RKO (cell line): Measurements from ENCODE around the gene DAPK2.

ENCODE experiments used
- DNase-seq: peaks from one replicate; pipeline ENCODE4 v3.0.0-alpha.2; 2016; ENCODE audit warnings: low spot score

Gene DAPK2

DNA sequence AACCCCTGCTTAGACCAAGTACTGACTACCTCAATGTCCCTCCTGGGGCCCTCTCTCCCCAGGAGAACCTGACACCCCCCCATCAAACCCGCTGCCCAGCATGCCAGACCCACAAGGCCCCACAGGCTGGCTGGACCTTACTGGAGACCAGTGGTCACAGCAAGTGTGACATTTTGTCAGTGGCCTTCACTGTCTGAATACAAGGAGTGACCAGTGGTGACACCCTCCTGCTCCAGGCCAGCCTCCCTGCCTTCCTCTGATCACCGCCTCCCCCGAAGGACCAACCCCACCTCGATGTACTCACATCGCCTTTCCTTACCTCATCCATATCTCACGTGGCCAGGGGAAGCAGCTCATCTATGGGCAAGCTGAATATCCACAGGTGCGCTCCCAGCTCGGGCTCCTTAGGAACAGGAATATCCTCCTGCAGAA, 150.5 kb downstream of the DAPK2 start:
- DNase-seq: no peak

DNA sequence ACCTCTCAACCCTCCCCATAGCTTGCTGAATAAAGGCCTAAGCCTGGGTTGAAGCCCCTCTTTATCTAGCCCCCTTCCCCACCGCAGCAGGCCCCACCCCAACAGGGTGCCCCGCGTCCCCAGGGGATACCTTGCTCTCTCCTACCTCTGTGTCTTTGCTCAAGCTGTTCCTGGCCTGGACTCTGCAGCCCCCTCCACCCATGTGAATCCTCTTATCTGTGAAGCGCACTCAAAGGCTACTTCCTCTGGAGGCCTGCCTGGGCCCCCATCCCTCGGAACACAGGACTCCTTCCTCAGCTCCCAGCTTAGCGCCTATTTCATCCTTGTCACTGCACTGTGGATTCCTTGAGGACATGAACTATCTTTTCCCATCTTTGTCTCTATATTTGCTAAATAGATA, 151.1 kb downstream of the DAPK2 start:
- no peak for DNase-seq

DNA sequence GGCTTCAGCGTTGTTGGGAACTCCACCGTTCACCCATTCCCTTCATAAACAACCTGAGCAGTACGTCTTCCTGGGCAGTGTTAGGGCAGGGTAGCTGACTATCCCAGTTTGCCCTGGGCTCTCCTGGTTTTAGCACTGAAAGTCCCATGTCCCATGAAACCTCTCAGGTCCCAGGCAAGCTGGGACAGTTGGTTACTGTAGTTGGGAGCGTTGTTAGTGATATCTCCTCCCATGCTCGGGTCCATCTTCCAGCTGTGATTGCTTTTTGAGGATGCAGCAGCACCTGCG, 151.7 kb downstream of the DAPK2 start:
- DNase-seq: no peak

DNA sequence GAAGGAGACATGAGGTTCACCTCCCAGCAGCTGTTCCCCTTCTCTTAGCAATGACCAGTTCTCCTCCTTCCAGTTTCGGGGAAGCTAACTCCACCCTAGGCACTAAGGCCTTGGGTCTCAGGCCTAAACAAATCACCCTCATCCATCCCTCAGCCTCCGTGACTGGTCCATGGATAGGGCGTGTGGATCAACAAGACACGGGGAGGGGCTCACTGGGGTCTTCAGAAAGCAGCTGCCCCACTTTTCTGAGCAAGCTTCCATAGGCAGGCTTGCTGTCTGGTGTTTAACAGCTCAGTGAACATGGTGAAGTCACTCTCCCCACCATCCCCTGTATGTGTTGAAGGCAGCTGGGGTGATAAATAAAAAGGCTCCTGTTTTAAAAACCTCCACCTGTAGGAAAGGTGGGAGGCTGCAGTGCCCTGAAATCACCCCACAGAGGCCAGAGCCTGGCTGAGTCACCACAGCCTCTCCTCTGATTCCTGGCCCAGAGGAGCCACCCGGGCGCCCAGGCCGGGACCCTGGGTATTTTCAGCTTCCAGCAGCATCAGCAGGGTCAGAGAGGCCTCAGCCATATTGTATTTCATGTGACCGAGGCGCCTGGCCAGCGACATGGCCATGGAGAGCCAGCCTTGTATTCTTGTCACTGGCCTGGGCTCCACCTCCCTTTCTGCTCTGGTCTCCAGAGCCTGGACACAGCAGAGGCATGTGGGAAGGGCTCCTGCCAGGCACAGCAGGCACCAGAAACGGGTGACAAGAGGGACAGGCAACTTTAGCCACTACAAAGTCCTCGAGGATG, 152.2 kb downstream of the DAPK2 start:
- DNase-seq: no peak

DNA sequence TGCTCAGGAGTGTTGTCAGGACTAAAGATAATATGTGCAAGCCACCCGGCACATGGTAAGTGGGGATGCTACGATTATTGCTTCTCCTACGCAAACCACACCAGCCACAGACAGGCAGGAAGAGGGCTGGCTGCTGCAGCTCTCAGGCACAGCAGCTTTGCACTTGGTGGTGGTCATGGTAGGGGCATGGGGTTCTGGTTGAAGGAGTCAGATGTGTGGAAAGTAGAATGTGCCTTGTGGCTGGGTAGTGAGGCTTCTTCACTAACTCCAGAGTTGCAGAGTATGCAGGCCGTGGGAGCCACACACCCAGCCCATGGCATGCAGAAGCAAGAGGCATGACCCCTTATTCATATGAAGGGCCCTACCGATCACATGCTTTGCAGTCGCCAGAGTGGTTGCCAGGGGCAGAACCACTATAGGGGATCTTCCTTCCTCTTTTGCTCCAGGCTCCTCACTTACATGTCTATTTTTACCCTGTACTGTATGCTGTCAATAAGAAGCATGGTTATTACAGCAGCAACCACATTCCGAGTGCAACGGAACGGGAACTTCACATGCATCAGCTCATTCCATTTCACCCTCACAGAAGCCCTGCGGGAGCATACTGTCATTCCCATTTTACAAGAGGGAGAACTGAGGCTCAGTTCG, 153.4 kb downstream of the DAPK2 start:
- DNase-seq: no peak

DNA sequence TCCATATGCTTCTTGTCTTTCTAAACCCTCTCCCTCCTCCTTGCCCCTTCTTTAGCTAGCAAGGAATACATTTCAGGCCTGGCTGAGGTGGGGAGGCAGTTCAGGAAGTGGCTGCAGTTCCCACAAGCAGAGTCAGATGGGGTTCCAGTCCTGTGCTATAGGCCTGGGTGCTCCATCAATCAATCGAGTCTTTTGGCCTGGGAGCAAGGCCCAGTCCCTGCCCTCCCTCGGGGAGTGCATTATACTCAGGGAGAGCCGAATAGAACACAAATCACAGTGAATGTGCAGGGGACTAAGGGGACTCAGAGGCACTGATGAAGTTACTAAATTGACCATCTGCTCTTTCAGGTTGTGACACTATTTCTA, 154.5 kb downstream of the DAPK2 start:
- DNase-seq: no peak

DNA sequence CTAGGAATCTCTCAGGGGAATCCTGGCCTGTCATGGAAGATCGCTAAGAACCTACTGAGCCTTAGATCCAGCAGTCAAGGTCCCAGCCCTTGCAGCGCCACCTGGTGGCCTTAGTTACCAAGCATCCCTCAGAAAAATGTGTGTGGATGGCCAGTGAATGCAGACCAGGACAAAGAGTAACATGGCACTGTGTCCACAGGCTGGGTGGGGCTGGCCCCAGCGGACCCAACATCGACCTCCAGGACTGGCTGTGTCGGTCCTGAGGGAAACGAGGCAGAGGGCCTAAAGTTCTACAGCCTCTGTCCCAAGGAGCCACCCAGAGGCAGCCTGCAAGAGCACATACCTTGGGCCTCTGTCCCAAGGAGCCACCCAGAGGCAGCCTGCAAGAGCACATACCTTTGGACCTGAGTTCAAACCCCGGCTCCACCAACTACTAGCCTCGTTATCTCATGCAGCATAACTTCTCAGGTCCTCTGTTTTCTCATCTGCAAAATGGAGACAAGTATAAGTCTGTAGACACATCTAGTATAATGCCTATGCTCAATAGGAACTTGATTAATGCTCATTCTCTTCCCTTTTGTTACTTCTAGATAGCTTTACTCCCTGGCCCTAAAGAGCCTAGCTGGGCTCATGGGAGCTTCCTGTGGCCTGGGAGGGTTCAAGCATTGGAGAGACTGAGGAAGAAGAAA, 155.1 kb downstream of the DAPK2 start:
- DNase-seq: peak; percentile 72

DNA sequence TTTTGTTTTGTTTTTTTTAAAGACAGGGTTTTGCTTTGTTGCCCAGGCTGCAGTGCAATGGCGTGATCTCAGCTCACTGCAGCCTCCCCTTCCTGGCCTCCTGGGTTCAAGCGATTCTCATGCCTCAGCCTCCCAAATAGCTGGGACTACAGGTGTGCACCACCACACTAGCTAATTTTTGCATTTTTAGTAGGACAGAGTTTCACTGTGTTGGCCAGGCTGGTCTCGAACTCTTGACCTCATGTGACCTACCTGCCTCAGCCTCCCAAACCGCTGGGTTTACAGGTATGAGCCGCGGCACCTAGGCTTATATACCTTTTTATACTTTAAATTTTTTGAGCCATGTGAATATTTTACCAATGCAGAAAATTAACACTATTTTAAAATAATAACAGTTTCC, 155.7 kb downstream of the DAPK2 start:
- no peak for DNase-seq

DNA sequence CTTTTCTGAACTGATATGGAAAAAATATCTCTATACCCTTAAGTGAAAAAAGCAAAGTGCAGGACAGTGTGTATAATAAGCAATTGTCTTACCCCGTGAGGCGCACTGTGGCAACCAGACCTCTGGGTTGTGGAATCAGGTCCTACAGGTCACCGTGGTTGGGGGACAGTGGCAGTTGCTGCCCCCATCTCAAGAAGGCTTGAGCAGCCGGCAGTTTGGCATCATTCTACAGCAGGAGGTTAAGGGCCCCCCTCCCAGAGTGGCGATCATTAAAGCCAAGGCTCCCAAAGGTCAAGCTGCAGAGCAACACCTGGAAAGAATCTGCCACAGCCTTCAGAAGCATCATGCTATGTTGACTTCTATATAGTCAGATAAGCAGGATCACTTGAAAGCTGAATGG, 156.5 kb downstream of the DAPK2 start:
- no peak for DNase-seq

DNA sequence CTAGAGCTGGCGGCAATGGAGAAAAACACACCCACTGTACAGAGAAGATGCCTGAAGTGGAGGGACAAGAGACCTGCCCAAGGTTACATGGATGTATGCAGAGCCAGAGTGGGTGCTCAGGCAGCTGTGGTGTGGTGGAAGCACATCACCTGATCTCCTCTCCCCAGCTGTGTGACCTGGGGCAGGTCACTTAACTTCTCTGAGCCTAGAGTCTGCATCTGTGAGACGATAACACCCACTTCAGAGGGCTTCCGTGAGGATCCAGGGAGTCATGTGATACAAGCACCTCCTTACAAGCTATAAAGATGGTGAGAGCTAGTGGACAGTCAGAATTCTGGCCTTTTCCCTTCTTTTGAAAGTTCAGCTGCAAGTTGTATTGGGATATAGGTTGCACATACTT, 157.5 kb downstream of the DAPK2 start:
- DNase-seq: no peak

DNA sequence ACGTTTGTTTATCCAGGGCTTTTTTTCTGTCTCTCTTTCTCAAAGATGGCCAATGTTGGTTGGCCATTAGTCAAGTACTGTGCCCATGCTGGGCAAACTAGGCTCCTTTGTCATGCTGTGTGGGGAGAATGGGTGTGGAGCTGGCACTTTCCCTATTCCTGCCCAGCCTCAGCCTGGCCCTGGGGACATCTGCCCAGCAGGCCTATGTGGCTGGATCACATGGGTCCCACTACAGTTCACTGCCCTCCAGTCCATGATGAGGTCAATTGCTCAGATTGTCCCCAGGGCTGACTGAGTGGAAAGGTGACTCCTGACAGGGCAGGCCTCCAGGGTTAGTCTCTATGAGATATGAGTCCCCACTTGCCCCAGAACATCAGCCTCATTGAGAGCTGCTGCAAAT, 158.1 kb downstream of the DAPK2 start:
- no peak for DNase-seq

DNA sequence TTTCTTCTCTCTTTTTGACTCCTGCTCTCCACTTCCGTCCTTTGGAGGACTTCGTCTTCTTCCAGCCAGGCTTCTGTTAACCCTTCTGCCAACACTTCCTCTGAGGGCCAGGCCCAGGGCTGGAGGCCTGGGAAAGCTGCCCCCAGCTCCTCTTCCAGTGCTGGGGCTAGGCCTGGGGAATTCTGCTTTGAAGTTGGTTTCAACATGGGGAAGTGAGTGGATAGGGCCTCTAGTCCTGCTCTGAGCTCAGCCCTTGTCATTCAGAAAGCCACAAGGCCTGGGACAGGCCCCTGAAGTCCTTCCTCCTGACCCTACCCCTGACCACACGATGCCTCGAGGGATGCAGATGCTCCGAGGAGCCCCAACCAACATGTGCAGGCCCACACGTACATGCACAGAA, 158.7 kb downstream of the DAPK2 start:
- DNase-seq: no peak

DNA sequence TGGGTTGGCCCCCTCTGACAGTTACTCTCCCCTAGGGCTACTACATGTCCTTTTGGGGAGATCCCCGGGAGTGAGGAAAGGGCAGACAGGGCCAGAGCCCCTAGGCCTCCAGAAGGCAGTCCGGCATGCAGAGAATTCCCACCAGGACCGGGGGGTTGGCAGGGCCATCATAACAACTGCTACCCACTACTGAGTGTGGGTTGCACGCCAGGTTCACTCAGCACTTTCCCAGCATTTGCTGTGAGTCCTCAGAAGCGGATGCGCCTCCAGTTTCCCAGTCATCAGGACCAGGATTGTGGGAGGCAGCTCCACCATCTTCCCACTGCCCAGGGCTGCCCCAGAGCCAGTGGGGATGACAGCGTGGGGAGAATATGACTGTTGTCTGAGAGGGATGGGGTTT, 161.3 kb downstream of the DAPK2 start:
- no peak for DNase-seq

DNA sequence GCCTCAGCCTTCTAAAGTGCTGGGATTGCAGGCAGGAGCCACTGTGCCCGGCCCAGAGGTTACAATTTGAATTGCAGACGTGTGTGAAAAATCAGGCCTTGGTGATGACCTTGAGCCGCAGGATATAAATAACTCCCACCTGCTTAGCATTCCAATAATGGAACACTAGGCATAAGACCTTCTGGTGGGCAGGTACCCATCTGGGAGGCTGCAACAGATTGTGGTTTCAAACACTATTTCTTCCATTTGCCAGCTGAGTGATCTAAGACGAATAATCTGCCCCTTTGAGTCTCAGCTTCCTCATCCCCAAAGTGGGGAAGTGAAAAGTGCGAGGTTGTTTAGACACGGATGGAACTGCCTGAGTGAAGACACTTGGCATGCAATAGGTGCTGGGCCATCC, 164.9 kb downstream of the DAPK2 start:
- no peak for DNase-seq

DNA sequence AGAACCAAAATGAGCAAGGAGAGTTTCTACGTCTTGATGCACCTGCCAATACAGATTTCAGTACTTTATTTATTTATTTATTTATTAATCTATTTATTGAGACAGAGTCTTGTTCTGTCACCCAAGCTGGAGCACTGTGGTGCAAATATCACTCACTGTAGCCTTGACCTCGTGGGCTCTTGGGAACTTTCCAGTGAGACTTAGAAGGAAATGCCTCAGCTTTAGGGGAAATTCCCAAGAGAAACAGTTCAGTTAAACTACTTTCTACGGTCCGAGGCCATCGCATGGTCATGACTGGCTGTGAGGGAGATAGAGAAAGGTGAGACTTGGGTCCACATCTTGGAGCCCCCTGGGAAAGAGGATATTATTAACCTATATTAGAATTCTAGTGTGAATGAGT, 165.5 kb downstream of the DAPK2 start:
- no peak for DNase-seq

DNA sequence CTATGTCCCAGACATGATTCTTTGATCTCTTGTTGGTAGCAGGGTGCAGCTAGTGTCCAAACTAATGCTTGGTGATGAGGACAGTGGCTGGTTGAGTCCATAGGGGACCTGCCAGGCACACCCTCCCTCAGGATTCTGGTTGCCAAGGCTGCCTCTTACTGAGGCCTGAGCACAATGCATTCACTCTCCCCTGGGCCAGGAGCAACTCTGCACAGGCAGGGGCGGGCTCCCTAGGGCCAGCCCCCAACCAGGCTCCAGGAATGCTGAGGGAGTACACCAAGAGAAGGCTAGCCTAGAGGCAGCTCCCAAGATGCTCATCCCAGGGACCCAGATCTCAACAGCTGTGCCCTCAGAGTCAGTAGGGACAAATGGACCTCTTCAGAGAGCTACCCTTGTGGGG, 166.3 kb downstream of the DAPK2 start:
- no peak for DNase-seq

DNA sequence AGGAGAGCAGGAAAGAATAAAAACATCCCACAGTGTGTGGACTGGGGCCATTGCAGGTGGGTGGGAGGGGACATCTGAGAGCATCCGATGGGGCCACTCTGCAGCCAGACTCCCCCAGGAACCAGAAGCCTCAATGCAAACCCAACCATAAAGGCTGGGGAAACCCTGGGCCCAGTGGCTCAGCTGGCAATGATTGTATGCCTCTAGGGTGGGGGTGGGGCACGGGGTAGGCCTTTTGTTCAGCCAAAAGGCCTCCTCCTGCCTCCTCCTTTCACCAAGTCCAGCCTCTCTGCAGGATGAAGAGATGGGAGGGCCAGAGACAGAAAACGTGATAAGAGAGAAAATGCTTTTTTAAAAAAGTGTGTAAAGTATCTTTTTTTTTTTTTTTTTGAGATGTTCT, 167.1 kb downstream of the DAPK2 start:
- no peak for DNase-seq

DNA sequence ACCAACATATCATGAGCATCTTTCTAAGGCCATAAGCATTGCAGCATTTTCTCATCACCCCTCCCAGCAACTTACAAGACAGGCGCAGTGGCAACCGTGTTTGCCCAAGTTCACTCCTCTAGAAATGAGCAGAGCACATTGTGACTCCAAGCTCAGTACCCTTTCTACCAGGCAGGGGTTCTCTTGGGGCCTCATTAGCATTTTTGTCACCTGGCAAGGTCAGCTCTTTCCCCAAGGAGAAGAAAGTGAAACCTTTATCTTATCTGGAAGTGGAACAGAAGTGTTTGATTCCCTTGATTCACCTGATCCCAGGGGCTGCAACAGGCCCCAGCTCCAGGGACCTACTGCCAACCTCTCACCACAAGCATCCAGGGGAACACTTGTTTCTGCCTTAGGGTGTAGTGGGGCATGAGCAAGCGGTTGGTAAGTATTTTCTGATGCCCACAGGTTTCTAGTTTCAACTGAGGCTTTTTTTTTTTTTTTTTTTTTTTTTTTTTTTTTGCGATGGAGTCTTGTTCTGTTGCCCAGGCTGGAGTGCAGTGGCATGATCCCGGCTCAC, 168.5 kb downstream of the DAPK2 start:
- DNase-seq: no peak

DNA sequence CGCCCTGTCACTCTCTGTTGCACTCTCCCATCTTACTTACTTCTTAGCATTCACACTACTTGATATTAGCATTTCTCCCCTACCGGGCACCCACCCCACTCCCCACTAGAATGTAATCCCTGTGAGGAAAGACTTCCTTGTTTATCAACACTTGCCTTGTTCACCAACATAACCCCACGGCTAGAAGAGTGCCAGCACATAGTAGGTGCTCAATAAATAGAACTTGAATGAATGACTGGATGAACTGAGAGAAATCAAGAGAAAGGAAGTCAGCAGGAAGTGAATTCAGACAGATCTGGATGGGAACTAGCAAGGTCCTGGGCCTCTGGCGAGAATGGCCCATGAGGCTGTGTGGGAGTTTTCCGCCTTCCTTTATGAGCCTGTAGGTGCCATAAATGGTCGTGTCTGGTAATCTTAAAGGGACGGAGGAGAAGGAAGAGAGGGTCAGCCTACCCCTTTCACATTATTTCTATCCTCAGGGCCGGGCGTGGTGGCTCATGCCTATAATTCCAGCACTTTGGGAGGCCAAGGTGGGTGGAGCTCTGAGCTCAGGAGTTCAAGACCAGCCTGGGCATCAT, 170.1 kb downstream of the DAPK2 start:
- DNase-seq: no peak

DNA sequence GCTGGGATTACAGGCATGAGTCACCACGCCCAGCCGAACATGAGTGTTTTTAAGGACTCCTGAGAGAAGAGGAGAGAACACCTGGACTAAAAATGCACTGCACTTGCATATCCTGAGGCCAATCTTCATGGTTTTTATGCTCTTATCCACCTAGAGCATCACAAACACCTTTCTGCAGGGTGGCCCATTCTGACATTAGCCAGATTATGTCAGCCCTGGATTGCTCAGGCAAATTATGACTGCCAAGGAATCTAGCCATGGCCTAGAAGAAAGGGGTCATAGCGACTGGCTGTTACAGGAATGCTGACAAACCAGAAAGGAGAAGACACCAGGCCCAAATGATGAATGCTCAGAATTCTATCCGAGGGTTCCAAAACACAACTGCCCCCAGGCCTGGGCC, 171.7 kb downstream of the DAPK2 start:
- DNase-seq: no peak

DNA sequence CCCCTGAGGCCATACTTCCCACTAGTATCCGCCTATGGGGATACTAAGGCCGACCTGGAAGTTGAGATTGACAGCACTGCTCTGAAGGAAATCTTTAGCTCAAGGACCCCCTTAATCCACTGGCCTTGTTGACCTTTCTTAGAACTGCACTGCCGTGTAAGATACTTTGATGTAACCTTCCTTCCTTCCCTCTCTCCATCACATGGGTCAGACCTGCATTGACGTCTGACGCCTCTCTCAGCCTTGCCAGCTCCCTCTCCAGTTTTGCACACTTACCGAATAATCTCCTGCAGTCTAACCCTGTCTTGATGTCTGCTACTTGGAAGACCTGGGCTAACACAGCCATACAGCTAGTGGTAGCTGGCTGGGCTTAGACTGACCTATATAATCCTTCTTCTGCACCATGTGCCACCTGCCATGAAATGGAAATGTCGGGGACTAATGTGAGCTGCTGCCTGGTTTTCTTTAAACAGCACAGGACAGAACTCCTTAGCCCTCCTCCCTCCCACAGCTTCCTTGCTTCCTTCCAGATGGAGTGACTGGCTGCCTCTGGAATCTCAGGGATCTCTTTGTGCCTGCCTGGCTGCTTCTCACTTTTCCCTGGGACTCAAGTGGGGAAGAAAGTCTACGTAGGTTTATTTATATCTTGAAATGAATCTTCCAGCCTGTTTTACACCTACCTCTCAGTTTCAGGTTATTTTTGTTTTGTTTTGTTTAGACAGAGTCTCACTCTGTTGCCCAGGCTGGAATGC, 173.3 kb downstream of the DAPK2 start:
- DNase-seq: no peak
